ENCODE measurements around the gene PLEKHM3.

The PLEKHM3 gene

DNA sequence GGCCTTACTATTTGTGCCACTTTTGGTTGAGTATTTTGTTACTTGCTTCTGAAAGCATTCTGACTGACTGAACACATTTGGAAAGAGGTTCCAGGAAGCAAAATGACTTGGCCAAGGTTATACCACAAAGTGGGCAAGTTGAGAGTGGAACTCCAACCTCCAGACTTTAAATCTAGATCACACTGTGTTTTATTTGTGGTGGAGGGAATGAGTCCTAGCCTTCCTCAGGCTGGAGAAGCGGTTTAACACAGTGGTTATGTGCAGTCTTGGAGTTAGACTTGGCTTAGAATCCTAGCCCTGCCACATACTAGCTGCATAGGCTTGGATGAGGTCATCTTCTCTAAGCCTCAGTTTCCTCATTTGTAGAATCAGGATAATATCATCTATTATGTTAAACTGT is 33.4 kb downstream of the PLEKHM3 start:
- FAIRE-seq: no peak

DNA sequence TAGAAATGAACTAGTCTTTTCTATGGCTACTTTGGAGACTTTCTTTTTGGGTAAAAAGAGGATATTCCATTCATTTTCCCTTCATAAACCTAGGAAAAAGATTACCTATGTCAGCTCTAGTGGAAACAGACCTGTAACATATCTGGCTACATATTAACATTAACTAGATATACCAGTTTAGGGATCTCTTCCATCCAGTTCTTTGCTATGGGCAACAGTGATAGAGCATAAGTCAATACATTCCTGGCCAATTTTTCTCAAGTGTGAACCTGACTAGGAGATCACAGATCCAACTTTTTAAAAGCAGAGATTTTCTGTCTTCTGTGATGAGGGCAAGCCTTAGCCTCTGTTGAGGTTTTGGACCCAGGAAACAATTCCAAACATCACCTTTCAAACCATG is 34.5 kb downstream of the PLEKHM3 start:
- FAIRE-seq: no peak

DNA sequence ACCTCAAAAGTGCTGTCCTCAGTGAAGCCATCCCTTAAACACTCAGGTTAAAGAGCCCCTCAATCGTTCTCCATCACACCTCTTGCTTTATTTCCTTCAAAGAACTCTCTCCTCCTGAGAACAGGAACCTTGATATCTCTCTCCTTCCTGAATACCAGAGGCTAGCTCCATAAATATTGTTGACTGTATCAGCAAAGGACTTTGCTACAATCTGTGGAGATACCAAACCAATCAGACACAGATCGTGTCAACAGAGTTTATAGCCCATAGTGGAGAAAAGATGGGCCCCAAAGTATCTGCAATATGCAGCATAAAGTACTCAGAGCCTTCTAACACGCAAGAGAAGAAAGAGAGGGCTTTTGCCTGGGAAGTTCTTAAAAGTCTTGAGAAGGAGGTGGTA is 36.4 kb downstream of the PLEKHM3 start:
- no peak for FAIRE-seq

DNA sequence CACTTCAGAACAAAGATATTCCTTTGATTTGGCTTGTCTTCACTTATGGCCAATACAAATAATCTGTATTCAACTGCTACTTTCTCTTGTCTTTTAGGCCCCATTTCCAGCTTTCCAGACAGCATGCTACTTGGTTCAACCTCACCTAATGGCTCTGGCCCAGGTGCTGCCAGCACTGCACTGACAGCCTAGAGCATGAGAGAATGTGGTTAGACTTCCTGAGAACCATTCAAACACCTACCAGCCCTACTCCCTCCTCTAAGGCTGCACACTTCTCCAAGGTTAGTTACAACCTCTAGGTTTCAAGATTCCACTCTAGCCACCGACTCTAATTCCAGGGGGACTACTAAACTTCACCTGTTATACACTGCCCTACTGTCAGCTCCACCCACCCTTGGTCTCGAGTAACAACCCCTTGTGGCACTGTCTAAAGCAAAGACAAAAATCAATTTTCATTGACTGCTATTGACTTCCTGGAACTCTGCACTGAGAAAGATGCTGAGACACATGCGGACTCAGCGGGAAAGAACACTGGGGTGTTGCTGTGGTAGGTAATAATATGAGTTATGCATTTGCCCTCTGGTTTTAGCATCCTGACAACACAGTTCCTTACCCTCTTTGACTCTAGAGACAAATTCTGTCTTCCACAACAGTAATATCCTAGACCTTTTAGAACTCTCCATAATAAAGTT is 38.2 kb downstream of the PLEKHM3 start:
- FAIRE-seq: no peak

DNA sequence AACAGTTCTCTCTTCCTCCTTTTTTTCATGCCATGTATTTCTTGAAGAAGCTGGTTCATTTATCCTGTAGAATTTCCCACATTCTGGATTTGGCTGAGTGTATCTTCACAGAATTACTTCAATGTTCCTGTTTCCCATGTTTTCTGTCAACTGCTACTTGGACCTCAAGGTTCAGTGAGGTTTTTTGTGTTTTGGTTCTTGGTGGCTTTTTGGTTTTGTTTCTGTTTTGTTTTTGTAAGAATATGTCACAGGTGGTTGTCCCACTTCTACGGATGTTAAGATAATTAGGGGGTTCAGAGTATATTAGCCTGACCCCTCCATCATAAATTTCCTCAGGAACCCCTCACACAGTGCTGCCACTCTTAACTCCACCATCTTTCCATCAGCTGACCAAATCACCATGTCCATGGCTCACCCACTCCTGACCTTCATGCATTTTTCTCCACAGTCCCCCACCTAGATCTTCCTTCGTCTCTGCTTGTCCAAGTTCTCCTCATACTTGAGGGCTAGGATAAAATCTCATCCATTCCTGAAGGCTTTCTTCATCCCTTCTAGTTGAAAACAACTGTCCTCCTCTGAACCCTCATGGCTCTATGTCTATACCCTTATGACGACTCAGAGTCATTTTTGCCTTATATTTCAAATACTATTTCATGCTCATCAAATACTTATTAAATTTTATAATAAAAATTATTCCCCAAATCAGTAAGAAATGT is 40.4 kb downstream of the PLEKHM3 start:
- FAIRE-seq: no peak

DNA sequence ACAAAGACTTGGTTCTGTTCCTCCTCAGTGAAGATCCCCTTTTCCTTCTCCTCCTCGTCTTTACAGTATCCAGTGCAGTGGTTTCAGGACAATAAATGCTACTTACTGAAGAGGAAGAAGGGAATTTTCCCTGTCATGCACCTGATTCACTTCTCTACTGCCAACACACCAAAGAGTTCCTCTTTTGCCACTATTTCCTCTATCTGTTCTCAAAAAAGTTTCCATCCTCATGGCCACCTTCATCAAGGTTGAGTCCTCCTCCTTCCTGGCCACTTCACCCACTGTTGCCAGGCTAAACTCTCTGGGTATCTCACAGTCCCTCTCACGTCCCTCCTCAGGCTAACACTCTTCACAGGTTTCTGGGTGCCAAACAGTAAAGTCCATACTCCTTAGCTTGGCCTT is 41.7 kb downstream of the PLEKHM3 start:
- no peak for FAIRE-seq

DNA sequence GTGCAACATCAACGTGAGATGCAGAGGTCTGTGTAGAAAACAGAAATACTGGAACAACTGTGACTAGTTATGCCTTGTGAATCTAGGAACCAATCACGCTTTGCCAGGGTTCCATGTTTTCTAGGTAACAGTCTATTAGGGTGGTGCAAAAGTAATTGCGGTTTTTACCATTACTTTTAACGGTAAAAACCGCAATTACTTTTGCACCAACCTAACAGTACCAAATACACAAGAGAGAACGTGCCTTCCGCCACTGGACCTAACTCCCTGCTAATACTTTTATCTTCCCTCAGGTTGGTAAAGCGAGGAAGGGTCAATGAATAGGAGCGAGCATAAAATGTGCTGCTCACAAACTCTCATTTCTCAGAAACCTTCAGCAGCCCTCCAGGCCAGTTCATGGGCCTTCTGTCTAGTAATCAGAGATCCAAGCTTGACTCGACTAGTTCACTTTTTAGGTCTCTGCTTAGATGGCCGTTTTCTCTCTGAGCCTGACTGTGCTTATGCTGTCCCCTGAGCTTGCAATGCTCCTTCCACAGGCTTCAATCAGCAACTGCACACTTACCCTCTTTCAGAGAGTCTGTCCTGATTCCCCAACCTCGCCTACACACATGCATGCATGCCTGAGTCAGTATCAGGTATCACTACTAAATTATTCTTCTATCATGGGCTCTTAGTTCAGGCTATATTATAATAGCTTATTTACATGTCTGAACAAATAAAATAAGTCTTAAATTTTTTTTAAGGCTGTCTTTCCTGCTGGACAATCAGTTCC is 47.0 kb downstream of the PLEKHM3 start:
- no peak for FAIRE-seq

DNA sequence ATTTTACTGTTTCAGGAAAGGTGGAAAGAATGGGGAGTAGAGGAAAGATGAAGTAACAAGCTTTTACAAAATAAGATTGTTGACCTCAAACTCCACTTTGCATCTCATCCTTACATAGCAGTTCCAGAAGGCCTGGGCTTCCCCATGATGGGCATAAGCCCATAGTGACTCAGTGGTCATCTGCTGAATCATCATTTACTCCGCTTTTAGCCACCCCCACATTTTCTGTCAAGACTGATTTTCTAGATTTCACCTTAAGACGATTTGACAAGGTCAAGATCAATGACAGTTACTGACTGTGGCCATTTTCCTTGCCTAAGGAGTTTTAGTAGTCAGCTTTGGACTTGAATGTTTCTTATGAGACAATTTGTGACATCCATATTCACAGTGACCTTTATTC is 49.4 kb downstream of the PLEKHM3 start:
- no peak for FAIRE-seq

DNA sequence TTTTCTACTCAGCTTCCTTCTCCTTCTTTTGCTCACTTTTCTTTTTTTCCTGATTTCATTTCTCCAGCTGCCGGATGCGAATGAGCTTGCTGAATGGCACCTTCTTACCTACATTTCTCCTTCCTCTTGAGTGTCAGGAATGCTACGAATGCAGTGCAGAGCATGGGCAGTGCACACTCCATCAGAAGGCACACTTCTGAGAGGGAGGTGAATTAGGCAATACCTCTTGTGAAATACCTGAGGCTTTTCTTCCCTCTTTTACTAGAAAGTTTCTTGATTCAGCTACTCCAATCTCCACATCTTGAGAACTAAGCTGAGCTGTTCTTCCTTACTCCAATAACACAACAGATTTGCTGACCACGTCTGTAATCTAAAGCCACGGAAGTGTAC is 51.1 kb downstream of the PLEKHM3 start:
- no peak for FAIRE-seq

DNA sequence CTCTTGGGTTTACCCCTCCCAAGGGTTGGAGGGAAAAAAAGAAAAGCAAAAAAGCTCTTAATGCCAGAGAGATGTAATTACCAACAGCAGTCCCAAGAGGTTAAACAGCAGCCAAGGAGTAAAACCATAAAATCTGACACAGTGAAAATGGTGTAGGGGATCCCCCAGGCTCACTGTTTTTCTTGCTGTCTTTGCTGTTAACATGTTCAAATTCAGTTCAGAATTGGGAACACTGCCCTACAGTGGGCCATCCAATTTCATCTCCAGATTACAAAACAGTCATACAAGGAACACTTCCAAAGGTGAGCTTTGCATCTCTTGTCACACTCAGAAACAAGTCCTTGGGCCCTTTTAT is 54.5 kb downstream of the PLEKHM3 start:
- no peak for FAIRE-seq

DNA sequence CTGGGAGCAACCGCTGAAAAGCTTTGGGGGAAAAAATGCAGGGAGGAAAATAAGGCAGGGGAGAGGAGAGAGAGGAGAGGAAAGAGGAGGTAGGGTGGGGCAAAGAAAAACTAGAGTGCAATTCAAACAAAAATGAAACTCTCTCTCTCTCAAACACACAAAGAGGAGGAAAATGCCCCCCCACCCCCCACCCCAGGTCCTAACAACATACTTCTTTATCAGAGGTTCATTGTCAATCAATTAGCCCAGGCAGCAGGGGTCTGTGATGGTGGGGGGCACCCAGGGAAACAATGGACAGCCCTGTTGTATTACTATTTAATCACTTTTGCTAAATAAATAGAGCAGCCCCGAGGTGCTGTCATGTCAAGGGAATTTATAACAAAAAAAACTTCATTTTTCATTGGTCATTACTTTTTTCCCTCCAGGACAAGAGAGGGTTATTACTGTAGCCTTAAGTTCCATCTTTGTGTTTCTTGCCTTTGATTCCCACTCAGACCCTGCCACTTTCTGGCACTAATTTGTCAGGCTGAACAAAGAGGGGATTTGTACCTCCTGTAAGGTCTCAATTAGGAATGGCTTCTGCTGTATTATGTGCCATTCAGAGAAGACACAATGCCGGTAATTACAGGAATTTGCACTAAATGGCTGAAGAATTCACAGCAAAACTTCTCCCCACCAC is 55.0 kb downstream of the PLEKHM3 start:
- FAIRE-seq: no peak

DNA sequence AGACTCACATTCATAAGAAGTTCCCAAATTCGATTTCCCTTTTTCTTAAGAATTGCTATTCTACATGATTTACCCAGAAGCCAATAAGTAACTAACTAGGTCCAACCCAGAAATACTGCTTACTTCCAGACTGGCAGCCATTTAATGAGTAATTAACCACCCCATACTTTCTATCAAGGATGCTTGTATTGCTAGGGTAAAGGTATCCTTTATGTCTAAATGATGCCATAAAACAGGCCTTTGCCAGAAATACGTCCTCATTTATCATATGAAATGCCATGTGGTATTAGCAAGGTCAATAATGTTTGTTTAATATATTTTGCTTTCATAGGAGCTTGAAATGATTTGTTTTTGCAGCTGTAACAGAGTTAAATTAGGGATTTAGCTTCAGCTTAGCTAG is 56.1 kb downstream of the PLEKHM3 start:
- no peak for FAIRE-seq

DNA sequence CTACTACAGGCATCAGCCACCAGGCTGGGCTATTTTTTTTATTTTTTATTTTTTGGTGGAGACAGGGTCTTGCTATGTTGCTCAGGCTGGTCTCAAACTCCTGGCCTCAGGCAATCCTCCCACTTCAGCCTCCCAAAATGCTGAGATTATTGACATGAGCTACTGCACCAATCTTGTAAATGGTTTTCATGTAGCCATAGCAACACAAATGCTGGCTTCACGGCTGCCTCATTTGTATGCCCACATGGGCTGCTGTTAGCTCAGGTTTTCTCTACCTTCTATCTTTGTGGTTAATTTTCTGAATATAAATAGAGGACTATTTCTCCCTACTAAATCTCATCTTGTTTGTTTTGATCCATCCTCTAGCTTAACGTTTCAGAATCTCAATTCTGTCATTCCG is 58.2 kb downstream of the PLEKHM3 start:
- FAIRE-seq: no peak

DNA sequence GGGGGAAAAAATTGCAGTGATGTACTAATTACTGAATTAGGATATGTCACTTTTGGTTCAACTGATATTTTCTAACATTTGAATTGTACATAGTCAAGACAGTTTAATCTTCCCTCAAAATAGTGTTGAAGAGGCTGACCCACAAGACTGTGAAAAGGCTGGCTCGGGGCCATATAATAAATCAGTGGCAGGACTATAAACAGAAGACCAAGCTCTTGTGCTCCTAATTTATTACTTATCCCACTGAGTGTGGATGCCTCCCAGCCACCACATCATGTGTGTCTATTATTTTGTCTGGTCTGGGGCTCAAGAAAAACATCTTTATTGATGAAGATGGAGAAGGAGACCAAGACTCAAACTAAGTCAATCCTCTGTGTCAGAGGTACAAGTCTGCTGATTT is 64.4 kb downstream of the PLEKHM3 start:
- no peak for FAIRE-seq

DNA sequence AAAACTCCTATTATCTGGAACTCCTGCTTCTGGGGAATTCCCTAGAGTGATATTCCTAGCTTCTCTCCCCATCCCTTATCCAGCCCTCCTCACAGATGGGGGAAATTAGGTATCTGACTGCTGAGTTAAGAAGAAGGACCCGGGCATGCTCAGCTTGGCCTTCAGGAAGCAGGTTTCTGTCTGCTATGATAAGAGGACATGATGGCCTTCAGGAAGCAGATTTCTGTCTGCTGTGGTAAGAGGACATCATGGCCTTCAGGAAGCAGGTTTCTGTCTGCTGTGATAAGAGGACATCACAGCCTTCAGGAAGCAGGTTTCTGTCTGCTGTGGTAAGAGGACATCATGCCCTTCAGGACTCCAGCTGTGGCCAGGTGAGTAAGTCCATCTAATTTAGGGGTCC is 65.2 kb downstream of the PLEKHM3 start:
- FAIRE-seq: no peak

DNA sequence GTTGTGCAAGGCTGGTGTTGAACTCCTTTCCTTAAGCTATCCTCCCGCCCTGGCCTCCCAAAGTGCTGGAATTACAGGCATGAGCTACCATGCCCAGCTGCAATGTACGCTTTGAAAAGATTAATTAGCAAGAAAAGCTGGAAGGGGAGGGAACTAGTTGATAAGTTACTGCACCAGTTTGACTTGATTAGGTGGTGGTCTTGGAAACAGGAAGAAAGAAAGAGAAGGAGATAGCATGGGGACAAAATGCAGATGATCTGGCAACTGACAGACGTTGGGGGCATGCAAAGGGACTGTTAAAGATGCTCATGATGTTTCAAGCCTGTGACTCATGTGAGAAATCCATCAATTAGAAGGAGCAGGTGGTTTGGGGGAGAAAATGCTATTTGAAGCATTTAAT is 68.6 kb downstream of the PLEKHM3 start:
- FAIRE-seq: no peak

DNA sequence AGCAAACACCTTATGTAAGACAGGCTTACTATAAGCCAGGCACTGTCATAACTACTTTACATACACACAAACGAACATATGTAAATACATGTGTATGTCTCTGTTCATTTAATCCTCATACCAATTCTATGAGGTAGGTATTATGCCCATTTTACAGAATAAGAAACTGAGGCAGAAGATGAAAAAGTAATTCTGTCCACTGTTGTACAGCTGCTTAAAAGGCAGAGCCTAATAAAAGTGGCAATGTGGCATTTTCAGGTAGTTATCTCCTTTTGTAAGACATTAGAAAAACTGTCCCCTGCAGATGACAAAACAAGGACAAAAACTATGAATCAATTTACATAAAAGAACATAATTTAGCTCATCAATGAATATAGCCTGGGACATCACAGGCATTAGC is 69.9 kb downstream of the PLEKHM3 start:
- FAIRE-seq: no peak

DNA sequence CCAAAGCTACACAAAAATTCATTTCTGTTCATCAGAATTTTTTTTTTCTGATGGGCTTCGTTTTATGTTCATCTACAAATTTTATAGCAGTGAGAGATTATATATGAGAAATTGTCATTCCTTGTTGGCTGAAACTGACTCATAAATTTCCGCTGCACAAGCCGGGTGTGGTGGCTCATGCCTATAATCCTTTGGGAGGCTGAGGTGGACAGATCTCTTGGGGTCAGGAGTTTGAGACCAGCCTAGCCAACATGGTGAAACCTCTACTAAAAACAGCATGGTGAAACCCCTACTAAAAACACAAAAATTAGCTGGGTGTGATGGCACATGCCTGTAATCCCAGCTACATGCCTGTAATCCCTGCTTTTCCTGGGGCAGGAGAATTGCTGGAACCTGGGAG is 72.0 kb downstream of the PLEKHM3 start:
- no peak for FAIRE-seq

DNA sequence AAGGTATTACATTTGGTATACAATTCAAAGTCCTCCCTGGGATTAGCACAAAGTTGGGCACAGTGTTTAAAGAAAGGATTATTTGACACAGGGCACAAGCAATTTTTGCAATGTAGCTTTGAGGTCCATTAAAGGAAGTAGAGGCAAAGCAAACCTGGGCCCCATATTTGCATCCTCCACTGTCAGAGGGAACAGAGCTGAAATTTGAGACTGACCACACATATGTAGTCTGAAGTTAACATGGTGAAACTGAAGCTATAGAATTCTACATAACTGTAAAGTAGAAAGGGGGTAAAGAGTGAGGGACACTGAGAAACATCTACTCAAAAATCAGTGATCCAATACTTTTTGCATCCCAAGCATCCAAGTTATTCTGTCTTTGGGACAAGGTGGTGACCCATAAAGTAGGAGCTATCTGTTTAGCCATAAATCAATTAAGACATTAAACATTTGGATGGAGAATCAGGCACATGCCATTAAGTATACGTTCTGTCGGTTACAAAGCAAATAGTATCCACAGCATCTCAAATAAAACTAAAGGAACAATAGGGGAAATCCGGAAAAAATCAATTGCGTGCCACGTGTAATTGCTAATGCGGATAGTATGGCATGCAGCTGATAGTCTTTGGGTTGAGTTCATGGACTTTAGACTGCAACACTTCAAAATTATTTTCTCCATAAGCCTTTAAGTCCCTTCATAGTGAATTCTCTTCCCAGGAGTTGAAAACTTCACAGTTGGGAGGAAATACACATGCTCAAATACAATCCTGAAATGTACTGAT is 72.6 kb downstream of the PLEKHM3 start:
- no peak for FAIRE-seq

DNA sequence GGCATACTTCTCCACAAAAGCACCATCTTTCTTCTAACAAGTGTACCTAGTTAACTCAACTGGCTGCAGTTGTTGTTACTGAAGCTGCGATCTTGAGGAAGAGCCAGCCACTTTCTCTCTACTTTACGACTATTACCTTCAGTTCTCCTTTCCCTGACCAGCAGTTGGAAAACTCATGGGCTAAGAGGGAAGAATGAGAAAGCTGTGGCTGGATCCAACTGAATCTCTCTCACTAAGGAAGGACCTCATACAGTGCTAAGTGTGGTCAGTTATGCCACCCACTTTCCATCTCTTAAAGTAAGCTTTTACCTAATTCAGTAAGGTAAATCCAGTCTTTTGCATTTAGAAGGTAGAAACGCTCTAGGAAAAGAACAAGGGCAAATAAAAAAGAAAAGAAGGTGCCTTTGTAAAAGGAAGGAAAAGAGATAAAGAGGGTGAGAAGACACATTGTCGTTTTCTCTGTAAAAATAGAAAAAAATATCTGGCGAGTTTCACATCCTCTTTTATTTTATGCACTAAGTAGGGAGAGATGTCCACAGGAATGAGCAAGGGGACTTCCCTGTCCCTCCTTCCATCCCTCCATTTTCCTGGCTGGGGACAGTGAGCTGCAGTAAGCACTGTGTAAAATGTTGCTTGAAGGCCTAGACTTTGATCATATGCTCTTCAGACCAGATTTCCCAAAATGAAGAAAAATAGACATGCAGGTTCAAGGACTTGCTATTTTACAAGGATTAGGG is 73.4 kb downstream of the PLEKHM3 start:
- FAIRE-seq: no peak

DNA sequence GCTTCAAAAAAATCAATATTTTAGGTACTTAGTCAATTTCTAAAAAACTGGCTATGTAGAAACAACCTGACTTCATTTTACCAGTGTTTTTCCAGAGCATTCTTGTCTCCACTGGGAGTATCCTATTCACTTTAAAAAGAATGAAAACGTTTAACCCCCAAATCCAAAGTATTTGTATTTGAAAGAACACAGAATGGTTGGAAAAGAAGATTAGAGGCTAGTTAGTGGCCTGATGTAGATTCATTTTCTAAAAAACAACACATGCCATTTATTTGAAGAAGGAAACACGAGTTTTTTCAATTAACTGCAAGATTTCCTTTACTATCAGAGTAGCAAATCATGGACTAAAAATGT is 74.6 kb downstream of the PLEKHM3 start:
- FAIRE-seq: no peak

DNA sequence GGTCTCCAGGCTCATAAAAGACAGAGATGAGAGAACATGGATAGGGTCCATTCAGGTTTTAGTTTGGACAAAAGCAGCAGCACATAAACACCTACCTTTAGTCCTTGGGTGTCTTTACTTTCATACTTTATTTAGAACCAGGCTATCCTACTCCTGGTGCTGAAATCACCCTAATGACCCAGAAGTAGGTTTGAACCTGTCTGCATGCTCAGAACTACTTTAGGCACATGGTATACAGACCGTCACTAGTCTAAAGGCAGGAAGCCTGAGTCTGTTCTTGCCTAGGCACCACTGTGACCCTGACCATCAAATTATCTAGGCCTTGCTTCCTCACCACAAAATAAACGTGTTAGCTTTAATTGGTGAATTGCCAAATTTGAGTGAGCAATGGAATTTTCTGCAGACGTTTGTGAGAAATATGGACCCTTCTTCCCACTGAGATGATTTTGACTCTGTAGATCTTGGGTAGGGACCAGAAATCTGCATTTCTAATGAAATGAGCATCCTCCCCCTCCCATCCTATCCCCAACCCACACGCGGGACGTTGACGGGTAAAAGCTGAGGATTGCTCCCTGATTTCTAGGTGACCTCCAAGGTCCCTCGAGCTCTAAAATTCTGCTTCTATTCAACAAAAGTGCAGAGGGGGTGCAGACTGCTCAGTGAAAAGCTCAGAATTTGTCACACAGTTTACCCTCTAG is 75.1 kb downstream of the PLEKHM3 start:
- no peak for FAIRE-seq

Measured in A204.1 (cell line).